ENCODE results near the gene ZNF789.
A peak's percentile ranks its signal among the peaks of the same experiment; 100 is the strongest.

Gene ZNF789

DNA sequence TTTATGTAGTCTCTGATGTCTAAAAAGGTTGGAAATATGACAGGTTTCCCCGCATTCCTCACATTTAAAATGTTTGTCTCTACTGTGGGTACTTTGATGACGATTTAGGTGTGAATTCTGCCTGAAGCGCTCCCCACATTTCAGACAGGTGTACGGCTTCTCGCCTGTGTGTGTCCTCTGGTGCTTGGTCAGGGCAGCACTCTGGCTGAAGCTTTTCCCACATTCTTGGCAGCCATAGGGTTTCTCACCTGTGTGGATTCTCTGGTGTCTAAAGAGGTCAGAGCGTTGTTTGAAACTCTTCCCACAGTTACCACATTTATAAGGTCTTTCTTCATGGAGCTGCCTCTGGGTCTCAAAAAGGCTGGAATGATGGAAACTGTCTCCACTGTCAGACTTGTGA, 21.1 kb downstream of the ZNF789 start:
- Histone ChIP-seq H3K4me2 (ENCODE audit: low read length) (no peak overlapping the region), H2BK120ac (ENCODE audit: insufficient read depth, low read length, poor library complexity) (no peak overlapping the region), H3K79me2 (ENCODE audit: control insufficient read depth, insufficient read depth, low read length, poor library complexity) (peaks cover 4% of the 10 kb centered on the region), H3K14ac (ENCODE audit: low read length) (no peak overlapping the region), H3K27me3 (ENCODE audit: insufficient read depth, low read length) (no peaks in the 10 kb centered on the region), H2BK5ac (ENCODE audit: low read depth, low read length, poor library complexity) (no peak overlapping the region), H3K36me3 (ENCODE audit: control insufficient read depth in 1 of 2, insufficient read depth in 2 of 2, low read length in 2 of 2) (peaks cover 27 to 38% of the 10 kb centered on the region in 2 experiments), H3K4me1 (ENCODE audit: control insufficient read depth in 1 of 2, insufficient read depth in 2 of 2, low read length in 2 of 2) (peaks cover 4 to 6% of the 10 kb centered on the region in 2 experiments), H3K4ac (ENCODE audit: low read depth, low read length) (no peak overlapping the region), H4K12ac (ENCODE audit: low read depth, low read length) (no peak overlapping the region), H4K91ac (ENCODE audit: low read depth, low read length) (no peak overlapping the region), H3K9ac (ENCODE audit: low read length) (no peak overlapping the region), H3K27ac (ENCODE audit: low read depth, low read length) (no peak overlapping the region), H3K9me3 (ENCODE audit: insufficient read depth, low read depth, low read length) (peaks cover 7% of the 10 kb centered on the region), H3K23ac (ENCODE audit: low read length) (no peak overlapping the region), H3K18ac (ENCODE audit: low read length) (no peak overlapping the region), H2AK5ac (ENCODE audit: low read length) (no peak overlapping the region), H2BK12ac (ENCODE audit: low read length) (no peak overlapping the region), H3K4me3 (ENCODE audit: low read depth, low read length) (no peak overlapping the region), H4K8ac (ENCODE audit: low read depth, low read length) (no peak overlapping the region), H3K79me1 (ENCODE audit: low read length) (no peaks in the 10 kb centered on the region), H2AFZ (ENCODE audit: insufficient read depth, low read length, poor library complexity) (no peak overlapping the region)
- no CpG with 5 or more reads among the region's 6 CpGs for WGBS (ENCODE audit: extremely low coverage, insufficient coverage, insufficient read length)
- peak in 1 of 2 donors; percentile 18 for DNase-seq

DNA sequence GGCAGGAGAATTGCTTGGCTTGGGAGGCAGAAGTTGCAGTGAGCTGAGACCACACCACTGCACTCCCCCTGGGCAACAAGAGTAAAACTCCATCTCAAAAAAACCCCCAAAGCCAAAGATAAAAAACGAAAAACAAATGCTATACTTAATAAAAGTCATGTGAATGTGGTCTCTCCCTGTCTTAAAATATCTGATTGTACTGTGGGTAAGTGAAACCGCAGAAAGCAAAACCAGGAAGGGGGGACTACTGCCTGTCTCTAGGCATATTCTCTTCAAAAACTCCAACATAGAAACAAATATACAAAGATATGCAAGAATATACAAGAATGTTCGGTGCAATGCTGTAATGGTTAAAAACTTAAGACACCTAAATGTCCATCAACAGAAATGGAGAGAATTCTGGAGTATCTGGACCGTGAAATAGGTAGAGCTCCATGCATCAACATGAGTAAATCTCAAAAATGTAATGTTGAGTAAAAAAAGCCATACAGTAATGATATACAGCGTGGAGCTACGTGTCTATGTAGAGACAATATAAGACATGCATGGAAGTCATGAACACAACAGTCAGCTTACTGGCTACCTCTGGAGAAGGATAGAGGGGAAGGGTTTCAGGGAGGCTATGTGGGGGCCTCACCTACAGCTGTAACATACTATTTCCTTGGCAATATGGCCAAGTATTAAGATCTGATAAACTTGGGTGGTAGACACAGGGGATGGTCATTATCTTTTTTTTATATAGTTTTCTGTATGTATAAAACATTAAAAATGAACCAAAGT, 25.3 kb downstream of the ZNF789 start:
- Histone ChIP-seq H3K36me3 (ENCODE audit: control insufficient read depth in 1 of 2, insufficient read depth in 2 of 2, low read length in 2 of 2) (peaks cover 26 to 32% of the 10 kb centered on the region in 2 experiments), H3K23ac (ENCODE audit: low read length) (no peak overlapping the region), H3K4me1 (ENCODE audit: control insufficient read depth in 1 of 2, insufficient read depth in 2 of 2, low read length in 2 of 2) (peaks cover 4 to 11% of the 10 kb centered on the region in 2 experiments), H4K12ac (ENCODE audit: low read depth, low read length) (no peak overlapping the region), H3K9ac (ENCODE audit: low read length) (no peak overlapping the region), H3K4me3 (ENCODE audit: low read depth, low read length) (no peak overlapping the region), H3K4ac (ENCODE audit: low read depth, low read length) (peak overlapping the region; percentile 75), H3K79me2 (ENCODE audit: control insufficient read depth, insufficient read depth, low read length, poor library complexity) (peaks cover 8% of the 10 kb centered on the region), H2BK5ac (ENCODE audit: low read depth, low read length, poor library complexity) (no peak overlapping the region), H3K27me3 (ENCODE audit: insufficient read depth, low read length) (no peaks in the 10 kb centered on the region), H4K8ac (ENCODE audit: low read depth, low read length) (no peak overlapping the region), H3K79me1 (ENCODE audit: low read length) (peaks cover 4% of the 10 kb centered on the region), H3K14ac (ENCODE audit: low read length) (no peak overlapping the region), H2AK5ac (ENCODE audit: low read length) (no peak overlapping the region), H3K18ac (ENCODE audit: low read length) (no peak overlapping the region), H4K91ac (ENCODE audit: low read depth, low read length) (no peak overlapping the region), H2BK12ac (ENCODE audit: low read length) (no peak overlapping the region), H3K27ac (ENCODE audit: low read depth, low read length) (no peak overlapping the region), H2BK120ac (ENCODE audit: insufficient read depth, low read length, poor library complexity) (no peak overlapping the region), H2AFZ (ENCODE audit: insufficient read depth, low read length, poor library complexity) (no peak overlapping the region), H3K9me3 (ENCODE audit: insufficient read depth, low read depth, low read length) (peaks cover 7% of the 10 kb centered on the region), H3K4me2 (ENCODE audit: low read length) (peak overlapping the region; percentile 37)
- DNase-seq = no peak
- WGBS (ENCODE audit: extremely low coverage, insufficient coverage, insufficient read length) = no CpG with 5 or more reads among the region's 6 CpGs

DNA sequence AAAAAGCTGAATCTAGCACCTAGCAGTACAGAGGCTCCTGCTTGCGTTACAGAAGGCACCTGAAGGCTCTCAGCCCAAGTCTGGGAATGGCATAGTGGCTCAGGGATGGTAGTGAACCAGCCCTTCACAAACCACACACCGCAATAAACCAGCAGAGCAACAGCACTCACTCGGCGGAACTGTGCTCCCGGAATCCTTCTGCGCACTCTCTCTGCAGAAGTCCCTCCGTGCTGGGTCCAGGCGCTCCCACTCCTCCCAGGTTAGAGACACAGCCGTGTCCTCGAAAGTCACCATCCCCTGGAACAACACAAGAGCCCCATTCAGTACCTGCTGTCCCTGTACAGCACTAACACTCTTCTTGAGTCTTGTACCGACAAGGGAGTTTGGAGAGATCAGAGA, 25.9 kb downstream of the ZNF789 start:
- H2AK5ac ChIP-seq (ENCODE audit: low read length) = no peak overlapping the region

DNA sequence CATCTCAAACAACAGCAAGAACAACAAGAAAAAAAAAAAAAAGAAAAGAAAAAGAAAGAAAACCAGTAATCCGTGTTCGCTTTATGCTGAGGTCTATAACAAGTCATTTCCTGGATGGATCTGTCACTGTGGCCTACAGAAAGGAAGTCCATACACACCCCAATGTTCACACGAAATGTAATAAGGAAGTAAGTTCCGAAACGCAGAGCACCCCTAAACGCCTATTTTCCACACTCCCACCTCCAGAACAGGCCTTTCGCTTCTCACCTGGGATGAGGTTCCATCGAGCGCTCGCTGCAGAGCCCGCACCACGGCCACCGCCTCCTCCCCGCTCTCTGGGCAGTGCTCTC, 26.7 kb downstream of the ZNF789 start:
- H2AK5ac ChIP-seq (ENCODE audit: low read length) = no peak overlapping the region
- H2AFZ ChIP-seq (ENCODE audit: insufficient read depth, low read length, poor library complexity) = peak overlapping the region; percentile 32
- H3K4me1 ChIP-seq (ENCODE audit: control insufficient read depth in 1 of 2, insufficient read depth in 2 of 2, low read length in 2 of 2) = peaks cover 4 to 11% of the 10 kb centered on the region in 2 experiments
- H3K9ac ChIP-seq (ENCODE audit: low read length) = peak overlapping the region; percentile 78
- peaks cover under 1% of the 10 kb centered on the region for H3K9me3 ChIP-seq (ENCODE audit: insufficient read depth, low read depth, low read length)
- peaks cover 5% of the 10 kb centered on the region for H3K79me1 ChIP-seq (ENCODE audit: low read length)
- no peak overlapping the region for H2BK5ac ChIP-seq (ENCODE audit: low read depth, low read length, poor library complexity)
- H3K18ac ChIP-seq (ENCODE audit: low read length) = peak overlapping the region; percentile 65
- no CpG with 5 or more reads among the region's 14 CpGs for WGBS (ENCODE audit: extremely low coverage, insufficient coverage, insufficient read length)
- H3K27me3 ChIP-seq (ENCODE audit: insufficient read depth, low read length) = no peaks in the 10 kb centered on the region
- H3K79me2 ChIP-seq (ENCODE audit: control insufficient read depth, insufficient read depth, low read length, poor library complexity) = peaks cover 8% of the 10 kb centered on the region
- H3K4me3 ChIP-seq (ENCODE audit: low read depth, low read length) = peak overlapping the region; percentile 84
- no peak overlapping the region for H4K91ac ChIP-seq (ENCODE audit: low read depth, low read length)
- peaks cover 13 to 19% of the 10 kb centered on the region in 2 experiments for H3K36me3 ChIP-seq (ENCODE audit: control insufficient read depth in 1 of 2, insufficient read depth in 2 of 2, low read length in 2 of 2)
- peak overlapping the region; percentile 85 for H4K8ac ChIP-seq (ENCODE audit: low read depth, low read length)
- peak overlapping the region; percentile 22 for H3K14ac ChIP-seq (ENCODE audit: low read length)
- H3K4me2 ChIP-seq (ENCODE audit: low read length) = peak overlapping the region; percentile 74
- no peak overlapping the region for H2BK120ac ChIP-seq (ENCODE audit: insufficient read depth, low read length, poor library complexity)
- peak overlapping the region; percentile 35 for H3K27ac ChIP-seq (ENCODE audit: low read depth, low read length)
- peak overlapping the region; percentile 65 for H4K12ac ChIP-seq (ENCODE audit: low read depth, low read length)
- no peak overlapping the region for H3K23ac ChIP-seq (ENCODE audit: low read length)
- peak overlapping the region; percentile 41 for H3K4ac ChIP-seq (ENCODE audit: low read depth, low read length)
- H2BK12ac ChIP-seq (ENCODE audit: low read length) = no peak overlapping the region
- no peak for DNase-seq

More for the DNA sequence above, 25.9 kb downstream of the ZNF789 start:
- H4K91ac ChIP-seq (ENCODE audit: low read depth, low read length) = no peak overlapping the region
- H3K36me3 ChIP-seq (ENCODE audit: control insufficient read depth in 1 of 2, insufficient read depth in 2 of 2, low read length in 2 of 2) = peaks cover 21 to 27% of the 10 kb centered on the region in 2 experiments
- no peak overlapping the region for H2BK5ac ChIP-seq (ENCODE audit: low read depth, low read length, poor library complexity)
- peaks cover 7% of the 10 kb centered on the region for H3K9me3 ChIP-seq (ENCODE audit: insufficient read depth, low read depth, low read length)
- no peak overlapping the region for H4K12ac ChIP-seq (ENCODE audit: low read depth, low read length)
- no peaks in the 10 kb centered on the region for H3K27me3 ChIP-seq (ENCODE audit: insufficient read depth, low read length)
- H3K23ac ChIP-seq (ENCODE audit: low read length) = no peak overlapping the region
- no CpG with 5 or more reads among the region's 11 CpGs for WGBS (ENCODE audit: extremely low coverage, insufficient coverage, insufficient read length)
- no peak overlapping the region for H4K8ac ChIP-seq (ENCODE audit: low read depth, low read length)
- no peak overlapping the region for H2BK12ac ChIP-seq (ENCODE audit: low read length)
- DNase-seq = no peak
- no peak overlapping the region for H2BK120ac ChIP-seq (ENCODE audit: insufficient read depth, low read length, poor library complexity)
- peaks cover 8% of the 10 kb centered on the region for H3K79me2 ChIP-seq (ENCODE audit: control insufficient read depth, insufficient read depth, low read length, poor library complexity)
- H3K27ac ChIP-seq (ENCODE audit: low read depth, low read length) = no peak overlapping the region
- H3K18ac ChIP-seq (ENCODE audit: low read length) = no peak overlapping the region
- H3K9ac ChIP-seq (ENCODE audit: low read length) = no peak overlapping the region
- no peak overlapping the region for H3K14ac ChIP-seq (ENCODE audit: low read length)
- peak overlapping the region; percentile 10 for H2AFZ ChIP-seq (ENCODE audit: insufficient read depth, low read length, poor library complexity)
- peak overlapping the region; percentile 27 for H3K4me3 ChIP-seq (ENCODE audit: low read depth, low read length)
- peak overlapping the region; percentile 34 for H3K4me2 ChIP-seq (ENCODE audit: low read length)
- peaks cover 4 to 11% of the 10 kb centered on the region in 2 experiments for H3K4me1 ChIP-seq (ENCODE audit: control insufficient read depth in 1 of 2, insufficient read depth in 2 of 2, low read length in 2 of 2)
- H3K79me1 ChIP-seq (ENCODE audit: low read length) = peaks cover 4% of the 10 kb centered on the region
- H3K4ac ChIP-seq (ENCODE audit: low read depth, low read length) = peak overlapping the region; percentile 99

All from trophoblast cell (in vitro differentiated cells and primary cell).